C4-2B (cell line): Measurements from ENCODE around the gene P3H3.

Source experiments
- CTCF ChIP-seq: fragments of 450-650 bp; conservative IDR thresholded peaks from 2 replicates; pipeline ENCODE4 v1.5.1; 2017; ENCODE audit warnings: mild to moderate bottlenecking
- ZFX ChIP-seq: fragments of 450-650 bp; IDR thresholded peaks from 2 replicates; pipeline ENCODE4 v1.6.1; 2017

GRCh38 chr12:6853626-6854025 lies 25.4 kb downstream of the P3H3 start:
- no peak for TF ChIP-seq CTCF
- TF ChIP-seq ZFX, result no peak
